OCI-LY3 (cell line): Measurements from ENCODE around the gene VPS41.
A peak's percentile ranks its signal among the peaks of the same experiment; 100 is the strongest.

Experiments used
- H2AFZ ChIP-seq: fragments of 200-600, 300-600 bp; shearing (Covaris generic); 2 replicates; pipeline ENCODE4 v1.6.0; 2014; ENCODE audit warnings: antibody characterized with exemption, low read depth, low read length
- H3K27ac ChIP-seq: fragments of 200-600, 300-600 bp; sonication (generic); 2 replicates; pipeline ENCODE4 v1.5.1; 2014; ENCODE audit warnings: mild to moderate bottlenecking, low read length, moderate library complexity, mixed read lengths
- H3K27me3 ChIP-seq: fragments of 200-600, 300-600 bp; sonication (generic); 2 replicates; pipeline ENCODE4 v1.6.1; 2014; ENCODE audit warnings: low read depth, low read length, mixed read lengths
- H3K36me3 ChIP-seq: fragments of 200-600, 300-600 bp; sonication (generic); replicated peaks from 2 replicates; pipeline ENCODE3; 2014; ENCODE audit warnings: low read depth, low read length, mixed read lengths
- H3K4me1 ChIP-seq: fragments of 300-600, 200-600 bp; sonication (generic); 2 replicates; pipeline ENCODE4 v1.6.1; 2014; ENCODE audit warnings: low read length, mixed read lengths
- H3K4me2 ChIP-seq: fragments of 200-600, 300-600 bp; sonication (generic); 2 replicates; pipeline ENCODE4 v1.6.1; 2014; ENCODE audit warnings: low read length, mixed read lengths
- H3K4me3 ChIP-seq: fragments of 300-600, 200-600 bp; sonication (generic); 2 replicates; pipeline ENCODE4 v1.5.1; 2014; ENCODE audit warnings: antibody characterized with exemption, mild to moderate bottlenecking, low read length, moderate library complexity
- H3K79me2 ChIP-seq: fragments of 300-600, 200-600 bp; shearing (Covaris generic); 2 replicates; pipeline ENCODE4 v1.6.1; 2014; ENCODE audit warnings: mild to moderate bottlenecking, low read length, mixed read lengths
- H3K9ac ChIP-seq: fragments of 300-600, 200-600 bp; shearing (Covaris generic); 2 replicates; pipeline ENCODE4 v1.6.0; 2014; ENCODE audit warnings: mild to moderate bottlenecking, low read length, moderate library complexity
- H3K9me3 ChIP-seq: fragments of 200-600, 300-600 bp; shearing (Covaris generic); 2 replicates; pipeline ENCODE4 v1.6.1; 2014; ENCODE audit warnings: low read length, mixed read lengths; ENCODE audit not compliant: insufficient read depth
- H4K20me1 ChIP-seq: fragments of 200-600, 300-600 bp; sonication (generic); 2 replicates; pipeline ENCODE4 v1.6.1; 2016; ENCODE audit warnings: low read length, mixed read lengths; ENCODE audit not compliant: insufficient read depth
- EZH2phosphoT487 ChIP-seq: fragments of 200-600 bp; shearing (Covaris generic); IDR thresholded peaks from 2 replicates; pipeline ENCODE4 v1.6.1; 2018; ENCODE audit warnings: antibody characterized with exemption, mixed run types, low read depth
- TF ChIP-seq, protein P1 (sequence below): fragments of 200-600, 300-600 bp; sonication (generic); IDR thresholded peaks from 2 replicates; pipeline ENCODE4 v1.5.1; 2014; ENCODE audit warnings: antibody characterized with exemption, low read length, low read depth

Gene VPS41

DNA sequence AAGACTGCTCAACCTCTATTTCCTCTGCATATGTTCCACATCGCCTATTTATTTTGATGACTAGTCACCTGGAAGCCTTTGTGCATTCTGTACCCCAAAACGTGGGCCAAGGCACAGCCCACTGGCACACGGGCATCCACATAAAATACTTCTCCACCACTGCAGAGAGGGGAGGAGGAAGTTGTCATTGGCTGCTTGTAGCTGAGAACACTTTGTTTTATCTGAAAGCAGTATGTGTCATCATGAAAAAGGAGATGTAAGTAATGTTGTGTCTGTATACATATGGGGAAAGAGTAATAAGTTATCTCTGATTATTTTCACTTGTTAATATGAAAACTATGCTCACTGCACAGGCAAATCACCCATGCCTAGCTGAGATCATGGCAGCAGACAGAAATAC is 229.6 kb downstream of the VPS41 start:
- Histone ChIP-seq H4K20me1 (no peaks in the 10 kb centered on the region), H3K4me1 (peaks cover 25% of the 10 kb centered on the region), H3K9ac (no peak overlapping the region), H3K4me3 (no peak overlapping the region), H3K27ac (no peak overlapping the region), H3K27me3 (no peaks in the 10 kb centered on the region), H3K9me3 (no peaks in the 10 kb centered on the region), H3K36me3 (no peaks in the 10 kb centered on the region), H3K79me2 (no peaks in the 10 kb centered on the region), H3K4me2 (peak overlapping the region; percentile 33), H2AFZ (no peak overlapping the region)
- TF ChIP-seq, protein P1, sequence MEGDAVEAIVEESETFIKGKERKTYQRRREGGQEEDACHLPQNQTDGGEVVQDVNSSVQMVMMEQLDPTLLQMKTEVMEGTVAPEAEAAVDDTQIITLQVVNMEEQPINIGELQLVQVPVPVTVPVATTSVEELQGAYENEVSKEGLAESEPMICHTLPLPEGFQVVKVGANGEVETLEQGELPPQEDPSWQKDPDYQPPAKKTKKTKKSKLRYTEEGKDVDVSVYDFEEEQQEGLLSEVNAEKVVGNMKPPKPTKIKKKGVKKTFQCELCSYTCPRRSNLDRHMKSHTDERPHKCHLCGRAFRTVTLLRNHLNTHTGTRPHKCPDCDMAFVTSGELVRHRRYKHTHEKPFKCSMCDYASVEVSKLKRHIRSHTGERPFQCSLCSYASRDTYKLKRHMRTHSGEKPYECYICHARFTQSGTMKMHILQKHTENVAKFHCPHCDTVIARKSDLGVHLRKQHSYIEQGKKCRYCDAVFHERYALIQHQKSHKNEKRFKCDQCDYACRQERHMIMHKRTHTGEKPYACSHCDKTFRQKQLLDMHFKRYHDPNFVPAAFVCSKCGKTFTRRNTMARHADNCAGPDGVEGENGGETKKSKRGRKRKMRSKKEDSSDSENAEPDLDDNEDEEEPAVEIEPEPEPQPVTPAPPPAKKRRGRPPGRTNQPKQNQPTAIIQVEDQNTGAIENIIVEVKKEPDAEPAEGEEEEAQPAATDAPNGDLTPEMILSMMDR = no peak
- TF ChIP-seq EZH2phosphoT487 = no peak

DNA sequence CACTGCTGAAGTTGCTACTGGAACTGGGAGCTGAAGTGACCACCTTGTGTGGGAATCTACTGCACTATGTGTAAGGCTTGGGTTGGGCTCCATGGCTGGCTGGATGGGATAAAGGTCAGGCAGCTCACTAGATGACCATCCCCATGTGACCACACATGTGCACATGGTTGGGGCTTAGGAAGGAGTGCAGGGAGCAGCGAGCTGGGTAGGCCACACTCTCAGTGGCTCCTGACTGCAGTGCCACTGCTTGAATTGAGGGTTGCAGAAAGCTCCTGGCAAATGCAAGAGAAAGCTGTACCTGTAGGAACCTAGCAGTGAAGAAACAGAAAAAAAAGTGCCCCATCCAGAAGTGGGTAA is 230.3 kb downstream of the VPS41 start:
- no peaks in the 10 kb centered on the region for H3K36me3 ChIP-seq
- no peak overlapping the region for H3K9ac ChIP-seq
- H3K4me1 ChIP-seq = peaks cover 32% of the 10 kb centered on the region
- no peaks in the 10 kb centered on the region for H4K20me1 ChIP-seq
- no peak overlapping the region for H3K4me3 ChIP-seq
- TF ChIP-seq EZH2phosphoT487 = no peak
- TF ChIP-seq, protein P1 = no peak
- no peaks in the 10 kb centered on the region for H3K79me2 ChIP-seq
- no peaks in the 10 kb centered on the region for H3K27me3 ChIP-seq
- no peak overlapping the region for H2AFZ ChIP-seq
- no peaks in the 10 kb centered on the region for H3K9me3 ChIP-seq
- H3K27ac ChIP-seq = no peak overlapping the region
- H3K4me2 ChIP-seq = no peak overlapping the region

DNA sequence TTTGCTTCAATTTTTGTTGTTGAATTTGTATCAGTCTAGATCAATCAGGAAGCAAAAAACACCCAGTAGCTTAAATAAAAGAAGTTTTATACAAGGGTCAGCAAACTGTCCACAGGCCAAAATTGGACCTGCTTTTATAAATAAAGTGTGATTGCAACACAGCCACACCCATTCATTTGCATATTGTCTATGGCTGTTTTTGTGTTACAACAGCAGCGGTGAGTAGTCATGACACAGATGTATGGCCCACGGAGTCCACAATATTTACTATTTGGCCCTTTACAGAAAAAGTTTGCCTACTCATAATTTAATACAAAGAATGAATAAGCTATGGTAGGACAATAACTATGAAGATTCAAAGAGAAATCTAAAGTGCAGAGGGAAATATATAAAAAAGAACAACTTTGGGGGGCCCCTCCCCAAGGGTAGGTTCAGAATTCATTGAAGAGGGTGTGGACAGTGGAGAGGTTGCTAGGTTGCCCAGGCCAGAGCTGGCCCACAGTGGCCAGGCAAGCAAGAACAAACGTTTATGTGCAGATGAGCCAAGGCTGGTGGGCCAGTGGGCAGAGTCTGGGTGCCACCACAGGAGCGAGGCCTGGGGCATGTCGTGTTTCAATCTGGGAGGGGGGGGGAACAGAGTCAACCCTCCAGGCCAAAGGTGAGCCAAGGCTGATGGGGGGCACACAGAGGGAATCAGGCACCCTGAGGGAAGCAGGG is 230.9 kb downstream of the VPS41 start:
- no peaks in the 10 kb centered on the region for H3K79me2 ChIP-seq
- H4K20me1 ChIP-seq = no peaks in the 10 kb centered on the region
- no peaks in the 10 kb centered on the region for H3K27me3 ChIP-seq
- H3K4me2 ChIP-seq = no peak overlapping the region
- TF ChIP-seq EZH2phosphoT487 = no peak
- TF ChIP-seq, protein P1 = no peak
- no peak overlapping the region for H2AFZ ChIP-seq
- no peak overlapping the region for H3K4me3 ChIP-seq
- no peaks in the 10 kb centered on the region for H3K36me3 ChIP-seq
- peaks cover 35% of the 10 kb centered on the region for H3K4me1 ChIP-seq
- no peaks in the 10 kb centered on the region for H3K9me3 ChIP-seq
- no peak overlapping the region for H3K27ac ChIP-seq
- no peak overlapping the region for H3K9ac ChIP-seq

DNA sequence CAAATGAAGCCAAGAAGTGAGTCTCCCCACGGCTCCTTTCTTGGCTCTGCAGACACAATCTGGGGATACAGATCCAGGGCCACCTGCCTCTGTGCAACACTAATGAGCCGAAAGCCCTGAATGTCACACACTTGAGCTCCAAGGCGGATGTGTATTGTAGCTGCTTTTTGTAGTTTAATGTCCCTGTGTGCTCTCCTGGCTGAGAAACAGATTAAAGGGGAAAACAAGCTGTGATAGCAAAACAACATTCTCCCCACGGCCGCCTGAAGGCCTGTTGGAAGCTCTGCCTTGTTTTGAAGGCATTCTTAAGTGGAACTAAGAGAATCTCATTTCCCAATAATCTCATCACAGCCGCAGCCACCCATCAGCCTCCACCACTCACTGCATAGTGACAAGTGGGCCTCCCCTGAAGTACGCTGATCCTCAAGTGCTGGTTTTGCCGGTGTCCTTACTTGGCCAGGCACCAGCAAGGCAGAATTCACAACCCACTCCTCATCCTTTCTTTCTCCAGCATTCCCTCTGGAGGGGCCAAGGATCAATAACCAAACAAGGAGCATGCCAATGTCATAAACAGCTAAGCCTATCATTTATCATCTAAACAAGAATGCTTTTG is 233.4 kb downstream of the VPS41 start:
- Histone ChIP-seq H4K20me1 (no peaks in the 10 kb centered on the region), H3K4me1 (peaks cover 58% of the 10 kb centered on the region)

More for the DNA sequence above, 233.4 kb downstream of the VPS41 start:
- Histone ChIP-seq H3K4me2 (peak overlapping the region; percentile 41), H2AFZ (peak overlapping the region; percentile 80; the same call in 1 of the 2 replicates), H3K27ac (no peak overlapping the region), H3K36me3 (no peaks in the 10 kb centered on the region), H3K79me2 (no peaks in the 10 kb centered on the region), H3K9me3 (no peaks in the 10 kb centered on the region), H3K27me3 (no peaks in the 10 kb centered on the region), H3K4me3 (no peak overlapping the region), H3K9ac (no peak overlapping the region)
- TF ChIP-seq EZH2phosphoT487 = no peak
- TF ChIP-seq, protein P1 = no peak
